Stimulated activated CD4-positive, alpha-beta T cell treated with anti-CD3 and anti-CD28 coated beads, TNF-alpha, amount 100 ng/mL, for 48 hours (primary cell): ENCODE data around the gene AP5S1.
"Not testable (repeated sequence)": the region's sequence is repeated elsewhere in the genome, so short reads cannot be mapped to it uniquely, and the experiment has no call there.

Experiments
- DNase-seq, 3 donors: peaks; one replicate each; pipeline ENCODE4 v3.0.0-alpha.2; 2020; ENCODE audit warnings: low read depth in 3 of 3

The AP5S1 gene

GRCh38 chr20:3789201-3789600 is 31.1 kb upstream of the AP5S1 start:
- not testable (repeated sequence) for DNase-seq

DNA sequence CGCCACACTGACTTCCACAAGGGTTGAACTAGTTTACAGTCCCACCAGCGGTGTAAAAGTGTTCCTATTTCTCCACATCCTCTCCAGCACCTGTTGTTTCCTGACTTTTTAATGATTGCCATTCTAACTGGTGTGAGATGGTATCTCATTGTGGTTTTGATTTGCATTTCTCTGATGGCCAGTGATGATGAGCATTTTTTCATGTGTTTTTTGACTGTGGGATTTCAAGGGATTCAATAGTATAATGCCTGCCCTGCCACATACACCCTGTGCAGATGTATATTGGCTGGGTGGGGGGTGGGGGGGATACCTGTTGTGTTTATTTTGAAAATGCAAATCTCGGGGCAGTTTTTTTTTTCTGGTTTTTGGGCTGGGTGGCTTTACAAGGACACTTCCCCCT is 26.2 kb upstream of the AP5S1 start:
- not testable (repeated sequence) for DNase-seq

- DNase-seq, result no peak
These were observed 25.5 kb upstream of the AP5S1 start for GRCh38 chr20:3794701-3795420.

- DNase-seq, result peak; percentile 80 to 90 (median 83)
These were observed 24.6 kb upstream of the AP5S1 start, which contains the start of gene CDC25B for GRCh38 chr20:3795511-3796468. CDC25B (plus strand) TSS chr20:3796310; CDS start chr20:3796532, 222 bp downstream.

- DNase-seq, result no peak
These were observed 23.7 kb upstream of the AP5S1 start for GRCh38 chr20:3796477-3797225.

GRCh38 chr20:3797226-3797545 is 23.2 kb upstream of the AP5S1 start:
- no peak for DNase-seq

DNA sequence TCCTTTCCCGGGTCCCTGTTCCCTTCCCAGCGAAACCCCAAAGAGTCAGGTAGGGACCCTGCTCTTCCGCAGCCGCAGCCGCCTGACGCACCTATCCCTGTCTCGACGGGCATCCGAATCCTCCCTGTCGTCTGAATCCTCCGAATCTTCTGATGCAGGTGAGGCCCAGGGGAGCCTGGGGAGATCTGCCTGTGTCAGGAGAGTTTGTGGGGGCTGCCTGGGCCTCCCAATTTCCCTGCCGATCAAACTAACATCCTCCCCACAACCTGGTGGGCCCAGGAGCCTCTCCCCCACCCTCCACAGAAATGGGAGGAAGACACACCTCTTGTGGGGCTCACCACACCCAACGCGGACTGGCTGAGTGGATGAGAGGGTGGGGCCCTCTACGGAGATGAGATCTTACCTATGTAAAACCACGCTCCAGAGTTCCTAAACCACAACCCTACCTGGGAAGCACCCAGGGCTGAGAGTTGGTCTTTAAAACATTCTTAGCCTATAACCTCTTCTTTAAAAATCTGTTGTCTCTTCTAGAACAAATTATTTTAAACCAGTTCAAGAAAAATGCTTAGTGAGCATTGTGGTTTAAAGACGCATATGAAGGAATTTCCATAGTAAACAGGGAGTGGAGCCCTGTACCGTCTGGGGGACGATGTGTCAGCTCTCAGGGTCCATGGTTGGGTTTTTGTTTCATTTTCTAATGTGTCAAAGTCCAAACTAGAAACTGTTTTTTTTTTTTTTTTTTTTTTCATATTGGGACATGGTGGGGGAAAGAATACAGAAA is 22.6 kb upstream of the AP5S1 start:
- DNase-seq, result no peak

DNA sequence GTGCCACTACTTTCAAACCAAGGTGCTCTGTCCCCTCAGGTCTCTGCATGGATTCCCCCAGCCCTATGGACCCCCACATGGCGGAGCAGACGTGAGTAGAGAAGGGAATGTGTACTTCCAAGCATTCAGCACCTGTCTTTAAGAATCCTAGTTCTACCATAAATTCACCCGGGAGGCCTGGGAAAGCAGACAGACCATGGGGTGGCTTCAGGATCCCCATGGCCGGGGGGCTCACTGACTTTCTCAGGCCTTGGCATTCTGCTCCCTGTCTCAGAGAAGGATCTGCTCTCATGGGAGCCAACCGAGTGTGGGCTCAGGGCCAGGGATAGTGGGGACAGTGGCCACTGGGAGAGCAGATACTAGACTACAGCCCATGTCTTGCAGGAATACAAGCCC is 22.0 kb upstream of the AP5S1 start:
- DNase-seq, result no peak

DNA sequence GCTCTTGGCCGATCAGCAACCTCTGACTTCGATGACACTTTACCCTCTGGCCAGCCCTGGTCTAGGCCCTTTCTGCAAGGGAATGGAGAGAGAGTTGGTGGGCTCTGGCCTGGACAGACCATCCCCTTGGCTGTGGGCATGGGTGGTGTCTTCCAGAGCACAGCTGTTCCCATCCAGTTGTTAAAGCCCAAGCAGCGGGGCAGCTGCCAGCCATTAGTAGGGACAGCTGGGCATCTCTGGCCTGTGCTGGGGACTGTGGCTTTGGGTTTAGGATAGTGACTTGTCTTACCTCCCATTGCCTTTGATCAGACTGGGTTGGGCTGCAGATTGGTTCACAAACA is 21.5 kb upstream of the AP5S1 start:
- DNase-seq, result no peak

DNA sequence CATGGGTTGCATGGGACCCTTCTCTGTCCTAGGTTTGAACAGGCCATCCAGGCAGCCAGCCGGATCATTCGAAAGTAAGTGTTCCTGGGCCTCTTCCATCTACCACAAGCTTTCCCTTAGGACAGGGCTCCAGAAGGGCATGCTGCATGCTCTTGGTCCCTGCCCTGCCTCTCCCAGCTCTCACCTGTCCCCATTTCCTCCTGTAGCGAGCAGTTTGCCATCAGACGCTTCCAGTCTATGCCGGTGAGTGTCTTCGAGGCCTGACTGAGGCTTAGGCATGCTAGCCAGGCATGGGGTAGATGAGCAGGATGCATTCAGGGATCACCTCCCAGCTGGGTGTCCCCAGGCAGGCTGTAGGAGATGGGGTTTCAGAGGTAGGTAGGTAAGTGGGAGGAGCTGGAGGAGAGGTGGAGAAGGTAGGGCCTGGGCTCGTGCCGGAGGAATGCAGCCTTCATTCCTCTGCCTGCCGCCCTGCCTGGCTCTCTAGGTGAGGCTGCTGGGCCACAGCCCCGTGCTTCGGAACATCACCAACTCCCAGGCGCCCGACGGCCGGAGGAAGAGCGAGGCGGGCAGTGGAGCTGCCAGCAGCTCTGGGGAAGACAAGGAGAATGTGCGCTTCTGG is 20.0 kb upstream of the AP5S1 start:
- DNase-seq, result no peak

- DNase-seq, result no peak
These were observed 19.5 kb upstream of the AP5S1 start for GRCh38 chr20:3800878-3801260.

- DNase-seq, result no peak
These were observed 19.0 kb upstream of the AP5S1 start for GRCh38 chr20:3801299-3801698.

GRCh38 chr20:3801846-3802245 is 18.5 kb upstream of the AP5S1 start:
- DNase-seq, result no peak

GRCh38 chr20:3802524-3803239 is 17.7 kb upstream of the AP5S1 start:
- DNase-seq, result no peak

- DNase-seq, result no peak
These were observed 17.1 kb upstream of the AP5S1 start for GRCh38 chr20:3803289-3803688.

- no peak for DNase-seq
These were observed 16.5 kb upstream of the AP5S1 start for GRCh38 chr20:3803854-3804253.

DNA sequence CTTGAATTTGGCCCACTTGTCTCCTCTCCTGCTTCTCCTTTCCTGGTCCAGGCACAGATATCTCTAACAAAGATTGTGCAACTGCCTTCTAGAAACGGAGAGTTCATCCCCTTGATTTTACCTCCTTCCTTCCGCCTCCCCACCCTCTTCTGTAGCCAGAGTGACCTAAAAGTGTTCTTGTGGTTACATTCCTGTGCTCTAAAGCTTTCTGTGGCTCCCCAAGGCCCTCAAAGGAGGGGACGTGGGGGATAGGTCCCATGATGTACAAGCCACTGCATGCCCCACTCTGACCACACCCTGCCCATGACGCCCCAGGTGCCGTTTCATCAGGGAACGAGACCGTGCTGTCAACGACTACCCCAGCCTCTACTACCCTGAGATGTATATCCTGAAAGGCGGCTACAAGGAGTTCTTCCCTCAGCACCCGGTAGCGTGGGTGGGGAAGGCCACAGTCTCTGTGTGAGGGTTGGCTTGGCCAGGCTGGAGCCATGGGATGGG is 16.0 kb upstream of the AP5S1 start:
- DNase-seq, result no peak

DNA sequence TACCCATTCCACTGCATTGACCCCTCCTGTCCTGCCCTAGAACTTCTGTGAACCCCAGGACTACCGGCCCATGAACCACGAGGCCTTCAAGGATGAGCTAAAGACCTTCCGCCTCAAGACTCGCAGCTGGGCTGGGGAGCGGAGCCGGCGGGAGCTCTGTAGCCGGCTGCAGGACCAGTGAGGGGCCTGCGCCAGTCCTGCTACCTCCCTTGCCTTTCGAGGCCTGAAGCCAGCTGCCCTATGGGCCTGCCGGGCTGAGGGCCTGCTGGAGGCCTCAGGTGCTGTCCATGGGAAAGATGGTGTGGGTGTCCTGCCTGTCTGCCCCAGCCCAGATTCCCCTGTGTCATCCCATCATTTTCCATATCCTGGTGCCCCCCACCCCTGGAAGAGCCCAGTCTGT is 15.6 kb upstream of the AP5S1 start:
- no peak for DNase-seq

DNA sequence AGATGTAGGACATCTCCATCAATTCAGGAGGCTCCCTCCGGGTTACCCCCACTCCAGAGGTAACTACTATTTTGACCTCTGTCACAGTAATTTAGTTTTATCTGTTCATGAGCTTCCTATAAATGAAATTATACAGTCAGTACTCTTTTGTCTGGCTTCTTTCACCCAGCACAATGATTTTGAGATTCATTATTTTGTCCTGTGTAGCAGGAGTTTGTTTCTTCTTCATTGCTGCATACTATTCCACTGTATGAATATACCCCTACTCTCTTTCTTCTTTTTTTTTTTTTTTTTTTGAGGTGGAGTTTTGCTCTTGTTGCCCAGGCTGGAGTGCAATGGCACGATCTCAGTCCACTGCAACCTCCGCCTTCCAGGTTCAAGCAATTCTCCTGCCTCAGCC is 11.8 kb upstream of the AP5S1 start:
- no peak for DNase-seq
